ENCODE results near the gene LOXL4.
A peak's percentile ranks its signal among the peaks of the same experiment; 100 is the strongest.

LOXL4 gene

DNA sequence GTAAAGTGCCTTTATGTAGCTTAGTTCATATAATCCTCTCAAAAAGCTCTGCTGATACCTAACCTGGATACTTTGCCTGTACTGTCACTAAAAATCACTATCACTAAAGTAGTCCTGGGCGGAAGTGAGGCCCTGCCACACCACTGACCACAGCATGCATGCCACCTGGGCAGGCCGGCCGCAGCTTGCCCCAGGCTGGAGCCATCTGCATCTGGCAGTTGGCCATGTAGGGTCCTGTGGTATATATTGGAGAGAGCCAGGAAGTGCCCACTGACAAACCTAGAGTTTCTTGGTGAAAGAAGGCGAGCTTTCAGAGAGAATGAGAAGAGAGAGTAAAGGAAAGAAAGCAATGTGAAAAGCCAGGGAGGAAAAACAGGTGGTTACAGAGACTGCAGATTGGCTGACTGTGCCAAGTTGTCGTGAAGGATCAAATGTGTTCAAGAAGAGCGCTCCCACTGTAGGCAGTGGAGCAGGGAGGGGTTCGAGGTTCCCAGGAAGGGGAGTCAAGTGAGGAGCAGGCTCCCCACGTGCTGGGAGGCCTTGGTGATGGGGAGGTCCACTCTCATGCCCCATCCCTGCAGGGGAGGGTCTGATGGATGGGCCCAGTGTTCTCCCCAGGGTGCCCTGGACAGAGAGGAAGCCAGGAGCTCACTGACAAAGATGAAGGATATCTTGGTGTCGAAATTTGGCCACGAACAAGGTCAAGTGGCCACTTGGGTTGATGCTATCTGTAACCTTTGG, 13.6 kb downstream of the LOXL4 start:
- no peak for ATAC-seq (ENCODE audit: low read depth)
- Mint-ChIP-seq H3K9me3 (no peaks in the 10 kb centered on the region), H3K36me3 (peaks cover 23% of the 10 kb centered on the region), H3K4me3 (no peak overlapping the region), H3K27me3 (no peaks in the 10 kb centered on the region), H3K27ac (peak overlapping the region; percentile 13), H3K4me1 (no peaks in the 10 kb centered on the region)
- DNase-seq (ENCODE audit: low spot score in 2 of 2) = no peak

DNA sequence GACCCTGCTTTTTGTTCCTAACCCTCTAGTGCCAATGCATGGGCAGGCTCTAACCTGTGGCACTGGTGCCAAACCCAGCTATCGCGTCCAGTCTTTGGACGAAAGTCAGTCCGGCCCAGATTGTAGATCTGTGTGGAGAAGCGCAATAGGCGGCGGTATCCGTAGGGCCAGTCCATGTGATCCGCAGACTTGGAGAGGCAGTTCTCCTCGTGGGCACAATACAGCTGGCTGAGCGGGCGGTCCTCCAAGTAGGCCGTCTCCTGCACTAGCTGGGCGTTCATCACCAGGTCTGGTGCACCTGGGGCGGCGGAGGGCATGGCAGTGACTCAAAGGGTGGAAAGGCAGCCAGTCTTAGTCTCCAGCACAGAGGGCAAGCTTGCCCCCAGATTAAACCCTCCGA, 14.5 kb downstream of the LOXL4 start:
- DNase-seq (ENCODE audit: low spot score in 2 of 2) (no peak), ATAC-seq (ENCODE audit: low read depth) (no peak)
- H3K27me3 Mint-ChIP-seq = no peaks in the 10 kb centered on the region
- peaks cover 23% of the 10 kb centered on the region for H3K36me3 Mint-ChIP-seq
- no peak overlapping the region for H3K4me3 Mint-ChIP-seq
- H3K4me1 Mint-ChIP-seq = no peaks in the 10 kb centered on the region
- no peaks in the 10 kb centered on the region for H3K9me3 Mint-ChIP-seq
- H3K27ac Mint-ChIP-seq = no peak overlapping the region

DNA sequence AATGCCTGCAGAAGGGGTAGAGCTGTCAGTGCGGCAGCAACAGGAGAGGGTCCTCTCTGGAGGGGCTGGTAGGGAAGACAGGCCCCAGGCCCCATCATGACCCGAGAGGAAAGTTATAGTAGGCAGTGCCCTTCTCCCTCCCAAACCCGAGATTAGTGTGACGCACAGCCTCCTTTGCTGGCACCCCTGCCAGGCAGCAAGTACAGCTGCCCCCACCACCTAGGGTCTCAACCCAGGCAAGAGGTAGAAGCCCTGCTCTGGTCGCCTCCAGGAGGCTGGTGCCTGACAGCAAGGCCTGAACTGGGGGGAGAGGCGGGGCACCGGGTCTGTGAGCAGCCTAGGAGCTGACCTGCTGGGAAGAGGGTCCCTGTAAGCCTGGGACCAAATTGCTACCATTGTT, 15.5 kb downstream of the LOXL4 start:
- DNase-seq (ENCODE audit: low spot score in 2 of 2) (no peak), ATAC-seq (ENCODE audit: low read depth) (no peak)
- Mint-ChIP-seq H3K27me3 (no peaks in the 10 kb centered on the region), H3K4me1 (no peaks in the 10 kb centered on the region), H3K27ac (no peak overlapping the region), H3K9me3 (no peaks in the 10 kb centered on the region), H3K4me3 (no peak overlapping the region), H3K36me3 (peaks cover 26% of the 10 kb centered on the region)

DNA sequence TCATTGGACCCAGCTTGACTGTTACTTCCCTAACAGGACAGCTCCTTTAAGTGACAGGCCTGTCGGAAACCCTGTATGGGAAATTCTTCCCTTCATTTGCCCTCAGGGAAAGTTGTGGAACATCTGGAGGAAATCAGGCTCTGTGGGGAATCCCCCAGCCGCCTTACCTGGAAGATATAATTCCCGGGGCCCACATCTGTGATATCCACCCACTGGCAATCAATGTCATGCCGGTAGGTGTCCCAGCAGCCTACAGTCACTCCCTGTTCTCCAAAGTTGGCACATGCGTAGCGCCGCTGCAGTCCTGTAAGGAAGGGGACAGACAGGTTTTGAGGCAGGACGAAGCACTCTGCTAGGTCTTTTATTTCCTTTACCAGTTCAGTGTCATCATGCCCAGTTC, 16.6 kb downstream of the LOXL4 start:
- Mint-ChIP-seq H3K27ac (no peak overlapping the region), H3K9me3 (no peaks in the 10 kb centered on the region), H3K4me3 (no peak overlapping the region), H3K36me3 (peaks cover 24% of the 10 kb centered on the region), H3K4me1 (no peaks in the 10 kb centered on the region), H3K27me3 (no peaks in the 10 kb centered on the region)
- ATAC-seq (ENCODE audit: low read depth) (no peak), DNase-seq (ENCODE audit: low spot score in 2 of 2) (no peak)

DNA sequence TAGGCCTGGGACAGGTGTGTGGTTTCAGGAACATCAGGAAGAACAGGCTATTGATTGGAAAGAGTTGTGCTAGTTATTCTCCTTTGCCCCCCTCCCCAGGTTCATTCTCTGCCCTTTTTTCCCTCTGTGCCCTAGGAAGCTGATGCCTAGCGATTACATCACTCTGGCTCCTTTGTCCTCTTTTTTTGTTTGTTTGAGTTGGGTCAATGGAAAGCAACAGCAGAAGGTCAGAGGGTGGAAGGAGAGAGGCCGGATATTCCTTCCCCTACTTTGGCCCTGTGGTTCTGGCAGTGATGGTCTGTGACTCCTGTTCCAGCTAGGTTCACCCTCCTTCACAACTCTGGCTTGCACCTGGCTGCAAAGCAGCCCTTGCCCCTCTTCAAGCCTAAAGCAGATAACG, 18.9 kb downstream of the LOXL4 start:
- DNase-seq (ENCODE audit: low spot score in 2 of 2) (no peak), ATAC-seq (ENCODE audit: low read depth) (no peak)
- Mint-ChIP-seq H3K4me3 (no peak overlapping the region), H3K27ac (peak overlapping the region; percentile 4), H3K9me3 (no peaks in the 10 kb centered on the region), H3K36me3 (peaks cover 32% of the 10 kb centered on the region), H3K27me3 (no peaks in the 10 kb centered on the region), H3K4me1 (no peaks in the 10 kb centered on the region)

DNA sequence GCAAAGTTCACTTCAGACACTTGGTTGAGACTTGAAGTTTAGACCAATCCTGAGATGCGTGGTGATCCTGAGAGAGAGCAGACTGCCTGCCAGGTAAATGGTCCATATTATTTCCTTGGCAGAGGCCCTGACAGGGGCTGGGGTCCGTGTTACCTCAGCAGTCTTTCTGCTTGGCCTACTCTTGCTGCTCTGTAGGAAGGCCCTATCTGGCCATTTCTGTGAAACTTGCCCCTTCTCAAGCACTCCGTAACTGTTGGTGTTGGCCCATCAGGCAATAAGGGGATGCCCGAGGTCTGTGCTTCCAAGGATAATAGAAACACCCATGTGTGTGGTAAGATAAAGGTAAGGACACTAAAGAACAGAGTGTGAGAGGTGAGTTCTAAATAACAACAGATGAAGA, 20.0 kb downstream of the LOXL4 start:
- Mint-ChIP-seq H3K27ac (no peak overlapping the region), H3K4me3 (no peak overlapping the region)
- ATAC-seq (ENCODE audit: low read depth) = no peak

DNA sequence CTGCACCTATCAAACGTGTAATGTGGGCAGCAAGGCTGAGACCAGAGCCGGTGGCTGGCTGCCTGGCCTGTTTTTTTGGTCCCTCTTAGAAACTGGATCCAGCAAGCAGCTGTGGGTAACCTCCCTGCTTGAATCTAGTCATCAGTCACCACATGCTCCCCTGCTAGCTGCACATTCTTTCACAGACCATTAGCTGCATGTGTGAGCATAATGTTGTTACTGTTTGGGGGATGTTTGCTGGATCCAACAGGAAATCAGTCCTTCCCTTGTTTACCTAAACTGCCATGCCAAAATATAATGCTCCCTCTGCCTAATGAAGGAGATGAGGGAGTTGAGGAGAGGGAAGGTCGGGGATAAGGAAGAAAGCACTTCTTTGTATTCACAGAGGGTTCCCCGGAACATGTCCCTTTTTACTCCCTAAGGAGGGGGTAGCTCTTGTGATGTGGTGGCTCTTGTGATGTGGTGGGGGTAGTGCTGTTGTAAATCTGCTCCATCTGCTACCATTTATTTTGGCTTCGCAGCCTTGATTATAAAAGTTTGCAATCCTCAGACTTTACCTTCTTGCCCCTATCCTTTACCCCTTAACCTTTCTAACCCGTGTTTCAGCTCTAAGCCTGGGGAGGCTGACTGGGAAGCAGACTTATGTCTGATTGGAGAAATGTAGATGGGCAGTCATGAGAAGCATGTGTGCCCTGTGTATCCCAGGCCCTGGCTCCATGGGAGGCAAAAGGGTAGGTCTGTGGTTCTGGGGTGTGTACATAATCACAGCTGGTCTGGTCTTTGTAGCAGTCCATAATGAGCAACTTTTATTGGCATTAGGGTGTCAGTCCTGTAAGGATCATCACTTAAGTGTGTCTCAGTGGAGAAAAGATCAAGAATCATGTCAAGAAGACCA, 20.8 kb downstream of the LOXL4 start:
- DNase-seq (ENCODE audit: low spot score in 2 of 2) (no peak), ATAC-seq (ENCODE audit: low read depth) (no peak)
- Mint-ChIP-seq H3K9me3 (no peaks in the 10 kb centered on the region), H3K4me1 (no peaks in the 10 kb centered on the region), H3K27me3 (no peaks in the 10 kb centered on the region), H3K27ac (no peak overlapping the region), H3K36me3 (peaks cover 42% of the 10 kb centered on the region), H3K4me3 (no peak overlapping the region)

More for the DNA sequence above, 20.0 kb downstream of the LOXL4 start:
- Mint-ChIP-seq H3K27me3 (no peaks in the 10 kb centered on the region), H3K9me3 (no peaks in the 10 kb centered on the region), H3K36me3 (peaks cover 38% of the 10 kb centered on the region), H3K4me1 (no peaks in the 10 kb centered on the region)
- no peak for DNase-seq (ENCODE audit: low spot score in 2 of 2)

DNA sequence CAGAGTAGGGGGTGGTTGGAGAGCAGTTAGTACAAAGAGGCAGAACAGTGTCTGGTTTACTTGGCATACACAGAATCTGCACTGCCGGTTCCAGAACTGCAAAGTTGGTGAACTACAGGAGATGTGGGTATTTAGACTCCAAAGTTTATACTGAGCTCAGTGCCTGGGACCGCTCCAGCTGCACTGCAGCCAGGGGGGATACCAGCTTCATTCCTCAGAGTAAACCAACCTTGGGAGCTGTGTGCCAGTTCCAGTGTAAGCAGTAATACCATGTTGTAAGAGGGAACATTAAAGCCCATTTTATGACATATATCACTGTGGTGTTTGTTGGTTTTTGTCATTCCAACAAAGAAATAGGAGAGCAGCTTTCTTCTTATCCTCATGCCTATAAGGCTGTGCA, 23.4 kb downstream of the LOXL4 start:
- no peak overlapping the region for H3K27ac Mint-ChIP-seq
- no peaks in the 10 kb centered on the region for H3K4me1 Mint-ChIP-seq
- no peak for DNase-seq (ENCODE audit: low spot score in 2 of 2)
- peaks cover 41% of the 10 kb centered on the region for H3K36me3 Mint-ChIP-seq
- no peaks in the 10 kb centered on the region for H3K27me3 Mint-ChIP-seq
- no peak overlapping the region for H3K4me3 Mint-ChIP-seq
- no peak for ATAC-seq (ENCODE audit: low read depth)
- no peaks in the 10 kb centered on the region for H3K9me3 Mint-ChIP-seq

DNA sequence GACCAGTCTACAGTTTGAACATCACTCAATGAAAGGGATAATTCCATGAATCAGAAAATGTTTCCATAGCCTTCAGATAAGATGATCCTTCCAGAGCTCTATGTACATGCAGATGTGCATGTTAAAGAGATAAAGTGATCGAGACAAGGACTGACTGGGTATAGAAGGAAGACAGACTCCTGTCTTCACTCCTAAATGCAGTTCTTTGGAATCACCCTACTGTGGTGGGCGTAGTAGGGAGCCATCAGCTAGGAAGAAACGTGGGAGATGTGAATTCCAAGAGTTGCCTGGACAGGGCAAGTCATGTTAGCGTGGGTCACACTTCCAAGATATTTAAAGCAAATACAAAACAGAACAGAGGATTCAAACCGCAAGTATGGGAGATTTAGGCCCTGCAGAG, 23.9 kb downstream of the LOXL4 start:
- no peak overlapping the region for H3K4me3 Mint-ChIP-seq
- no peak overlapping the region for H3K27ac Mint-ChIP-seq
- DNase-seq (ENCODE audit: low spot score in 2 of 2) (no peak), ATAC-seq (ENCODE audit: low read depth) (no peak)
- H3K27me3 Mint-ChIP-seq = no peaks in the 10 kb centered on the region
- H3K9me3 Mint-ChIP-seq = no peaks in the 10 kb centered on the region
- H3K36me3 Mint-ChIP-seq = peaks cover 41% of the 10 kb centered on the region
- H3K4me1 Mint-ChIP-seq = no peaks in the 10 kb centered on the region

DNA sequence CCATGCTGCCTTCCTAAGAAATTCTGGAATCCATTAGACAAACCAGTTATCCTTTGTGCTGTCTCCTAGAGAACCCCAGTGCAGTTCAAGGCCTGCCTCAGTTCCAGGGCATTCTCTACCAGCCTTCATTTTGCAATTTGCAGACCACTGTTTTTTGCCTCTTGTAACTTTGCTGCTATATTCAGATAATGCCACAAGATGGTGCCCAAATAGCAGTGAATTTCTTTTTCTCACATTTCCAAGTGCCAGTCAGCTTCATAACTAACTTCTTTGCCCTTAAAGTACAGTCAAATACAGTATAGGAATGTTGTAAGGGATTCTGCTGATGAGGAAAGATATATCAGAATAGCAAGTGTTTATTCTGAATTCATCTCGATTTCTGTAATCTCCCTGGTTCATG, 25.2 kb downstream of the LOXL4 start:
- ATAC-seq (ENCODE audit: low read depth) (no peak), DNase-seq (ENCODE audit: low spot score in 2 of 2) (no peak)
- H3K36me3 Mint-ChIP-seq = peaks cover 41% of the 10 kb centered on the region
- no peaks in the 10 kb centered on the region for H3K27me3 Mint-ChIP-seq
- H3K4me3 Mint-ChIP-seq = no peak overlapping the region
- no peak overlapping the region for H3K27ac Mint-ChIP-seq
- H3K9me3 Mint-ChIP-seq = no peaks in the 10 kb centered on the region
- no peaks in the 10 kb centered on the region for H3K4me1 Mint-ChIP-seq

DNA sequence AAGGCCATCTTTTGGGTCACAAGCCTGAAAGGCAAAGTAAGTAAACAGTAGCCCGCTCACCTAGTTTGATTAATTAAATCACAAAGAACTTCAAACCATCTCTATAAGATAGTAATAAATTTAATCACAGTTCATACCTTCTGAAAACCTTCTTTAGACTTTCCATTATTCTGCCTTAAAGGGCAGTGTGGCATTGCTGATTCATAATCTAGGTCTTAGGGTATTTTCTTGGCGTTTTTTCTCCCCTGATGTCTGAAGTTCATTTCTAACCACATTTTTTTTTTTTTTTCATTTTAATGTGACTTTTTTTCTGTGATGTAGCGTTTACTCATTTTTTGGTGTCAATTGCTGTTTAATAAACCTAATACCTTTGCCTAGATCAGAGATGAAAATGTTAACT, 27.5 kb downstream of the LOXL4 start:
- Mint-ChIP-seq H3K27ac (no peak overlapping the region), H3K4me1 (peaks cover 2% of the 10 kb centered on the region), H3K27me3 (no peaks in the 10 kb centered on the region), H3K36me3 (peaks cover 43% of the 10 kb centered on the region), H3K4me3 (no peak overlapping the region), H3K9me3 (no peaks in the 10 kb centered on the region)
- ATAC-seq (ENCODE audit: low read depth) (no peak), DNase-seq (ENCODE audit: low spot score in 2 of 2) (no peak)

DNA sequence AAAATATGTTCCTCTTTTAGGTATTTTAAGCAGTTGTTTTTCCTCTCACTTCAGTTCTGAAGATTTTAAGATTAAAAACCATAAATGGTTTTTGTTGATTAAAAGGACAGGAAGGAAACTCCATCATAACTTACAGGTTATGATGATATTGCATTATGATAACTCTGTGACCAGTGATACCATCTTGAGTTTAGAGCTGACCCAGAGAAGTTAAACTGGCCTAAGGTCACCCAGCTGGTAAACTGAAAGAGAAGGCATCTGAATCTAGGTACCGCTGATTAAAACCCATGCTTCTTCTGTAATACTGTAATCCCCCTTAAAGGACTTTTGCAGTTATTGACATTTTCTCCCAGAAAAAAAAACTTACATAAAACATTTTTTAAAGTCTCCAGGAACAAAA, 29.6 kb downstream of the LOXL4 start:
- DNase-seq (ENCODE audit: low spot score in 2 of 2) = no peak
- Mint-ChIP-seq H3K36me3 (peaks cover 39% of the 10 kb centered on the region), H3K9me3 (no peaks in the 10 kb centered on the region), H3K4me1 (peaks cover 2% of the 10 kb centered on the region), H3K27ac (no peak overlapping the region), H3K4me3 (no peak overlapping the region), H3K27me3 (no peaks in the 10 kb centered on the region)
- ATAC-seq (ENCODE audit: low read depth) = no peak

DNA sequence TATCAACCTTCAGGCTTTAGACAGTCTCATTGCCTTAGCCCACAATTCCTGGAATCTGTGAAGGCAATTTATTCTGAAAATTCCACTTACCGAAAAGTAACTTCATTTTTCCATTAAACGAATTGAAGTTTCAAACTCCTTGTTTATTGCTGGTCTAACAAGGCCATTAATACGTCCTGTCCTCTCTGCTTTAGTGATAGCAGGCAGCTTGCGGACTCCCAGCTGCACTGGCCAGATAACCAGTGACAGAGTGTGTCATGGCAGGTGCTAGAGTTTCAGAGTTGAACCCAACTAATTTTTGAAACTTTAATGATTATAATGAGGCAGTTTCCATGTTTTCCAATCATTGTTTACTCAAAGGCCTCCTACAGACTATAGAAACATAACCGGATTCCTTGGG, 31.1 kb downstream of the LOXL4 start:
- Mint-ChIP-seq H3K27ac (no peak overlapping the region), H3K4me1 (peaks cover 2% of the 10 kb centered on the region), H3K4me3 (no peak overlapping the region), H3K27me3 (no peaks in the 10 kb centered on the region), H3K36me3 (peaks cover 35% of the 10 kb centered on the region), H3K9me3 (no peaks in the 10 kb centered on the region)
- DNase-seq (ENCODE audit: low spot score in 2 of 2) (no peak), ATAC-seq (ENCODE audit: low read depth) (no peak)

DNA sequence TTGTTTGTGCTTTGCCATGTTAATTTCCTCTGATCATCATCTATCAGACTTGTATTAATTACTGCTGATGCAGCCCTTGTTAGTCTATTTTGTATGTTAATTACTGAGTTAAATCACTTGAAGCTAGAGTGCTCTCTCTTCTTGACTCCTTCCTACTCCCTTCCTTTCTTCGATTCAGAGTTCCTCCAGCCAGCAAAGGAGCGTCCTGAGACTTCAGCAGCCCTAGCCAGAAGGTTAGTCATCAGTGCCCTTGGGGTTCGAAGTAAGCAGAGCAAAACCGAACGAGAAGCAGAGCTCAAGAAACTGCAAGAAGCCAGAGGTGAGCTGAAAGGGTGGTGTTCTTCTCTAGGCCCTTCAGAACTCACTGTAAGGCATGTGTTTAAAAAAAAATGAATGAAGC, 32.1 kb downstream of the LOXL4 start:
- Mint-ChIP-seq H3K27me3 (no peaks in the 10 kb centered on the region), H3K27ac (no peak overlapping the region), H3K36me3 (peaks cover 33% of the 10 kb centered on the region), H3K4me1 (peaks cover 2% of the 10 kb centered on the region), H3K9me3 (no peaks in the 10 kb centered on the region), H3K4me3 (no peak overlapping the region)
- ATAC-seq (ENCODE audit: low read depth) (no peak), DNase-seq (ENCODE audit: low spot score in 2 of 2) (no peak)

Measured in memory B cell (primary cell).